ENCODE measurements around the gene BPIFB2. TPM values are rescaled to one million over a fixed set of nuclear protein-coding genes. Genes with fewer than 3 reads are reported as not detected.

The BPIFB2 gene
- total RNA-seq, 3 donors from 2014 or later: 0.98 to 1.0 TPM; not detected in 1

- H3K4me1 ChIP-seq: no peaks in the 10 kb centered on the region
- H3K9me3 ChIP-seq: peaks cover 0 to 12% of the 10 kb centered on the region in 2 donors
- DNase-seq (ENCODE audit: low spot score in 2 of 2): peak in 1 of 2 donors; percentile 67
- H3K27ac ChIP-seq: no peak overlapping the region
- H3K36me3 ChIP-seq: no peaks in the 10 kb centered on the region
- no peak for TF ChIP-seq POLR2AphosphoS5 (IDR thresholded peaks at IDR 0.05)
- no peak for TF ChIP-seq CTCF (IDR thresholded peaks at IDR 0.05)
- no peak for TF ChIP-seq POLR2A (IDR thresholded peaks at IDR 0.05)
- no peaks in the 10 kb centered on the region for H3K27me3 ChIP-seq
- intact Hi-C loops (cut with DNase I; ENCODE audit: low total_unique reads): no loop called here
- H3K4me3 ChIP-seq: no peak overlapping the region
These were observed 31.5 kb upstream of the BPIFB2 start for GRCh38 chr20:32975698-32976674.

GRCh38 chr20:32976746-32977145, 30.8 kb upstream of the BPIFB2 start:
- Histone ChIP-seq H3K4me3 (no peak overlapping the region), H3K9me3 (peaks cover 0 to 12% of the 10 kb centered on the region in 2 donors), H3K27ac (no peak overlapping the region), H3K27me3 (no peaks in the 10 kb centered on the region), H3K36me3 (no peaks in the 10 kb centered on the region), H3K4me1 (no peaks in the 10 kb centered on the region)
- intact Hi-C loops (cut with DNase I; ENCODE audit: low total_unique reads): no loop called here
- peak in 1 of 2 donors; percentile 46 for DNase-seq (ENCODE audit: low spot score in 2 of 2)
- TF ChIP-seq CTCF (IDR thresholded peaks at IDR 0.05): no peak
- TF ChIP-seq POLR2AphosphoS5 (IDR thresholded peaks at IDR 0.05): no peak
- no peak for TF ChIP-seq POLR2A (IDR thresholded peaks at IDR 0.05)

- no peaks in the 10 kb centered on the region for H3K27me3 ChIP-seq
- TF ChIP-seq POLR2A (IDR thresholded peaks at IDR 0.05) (no peak), CTCF (IDR thresholded peaks at IDR 0.05) (no peak), POLR2AphosphoS5 (IDR thresholded peaks at IDR 0.05) (no peak)
- H3K4me3 ChIP-seq: no peak overlapping the region
- H3K9me3 ChIP-seq: peaks cover 0 to 12% of the 10 kb centered on the region in 2 donors
- intact Hi-C loops (cut with DNase I; ENCODE audit: low total_unique reads): no loop called here
- DNase-seq (ENCODE audit: low spot score in 2 of 2): peak in 1 of 2 donors; percentile 46
- H3K4me1 ChIP-seq: no peaks in the 10 kb centered on the region
- H3K36me3 ChIP-seq: no peaks in the 10 kb centered on the region
- no peak overlapping the region for H3K27ac ChIP-seq
These were observed 30.1 kb upstream of the BPIFB2 start for GRCh38 chr20:32977281-32978008.

GRCh38 chr20:32978009-32978335, 29.5 kb upstream of the BPIFB2 start:
- Histone ChIP-seq H3K27ac (no peak overlapping the region), H3K4me3 (no peak overlapping the region), H3K4me1 (no peaks in the 10 kb centered on the region), H3K36me3 (no peaks in the 10 kb centered on the region), H3K27me3 (no peaks in the 10 kb centered on the region), H3K9me3 (peaks cover 0 to 12% of the 10 kb centered on the region in 2 donors)
- no peak for DNase-seq (ENCODE audit: low spot score in 2 of 2)
- TF ChIP-seq POLR2AphosphoS5 (IDR thresholded peaks at IDR 0.05) (no peak), CTCF (IDR thresholded peaks at IDR 0.05) (no peak), POLR2A (IDR thresholded peaks at IDR 0.05) (no peak)
- intact Hi-C loops (cut with DNase I; ENCODE audit: low total_unique reads): no loop called here
